ENCODE data around the gene BOK.

- no peak for TF ChIP-seq CTCF (conservative IDR thresholded peaks at IDR 0.05; ENCODE audit: low read depth, low read length)
- no peak for TF ChIP-seq POLR2A (IDR thresholded peaks at IDR 0.05; ENCODE audit: low read depth, low read length)
- TF ChIP-seq RFX5 (IDR thresholded peaks at IDR 0.05; ENCODE audit: low read depth, low read length) = no peak
- TF ChIP-seq CEBPB (IDR thresholded peaks at IDR 0.05; ENCODE audit: low read depth, low read length) = no peak
- no peak for TF ChIP-seq MXI1 (IDR thresholded peaks at IDR 0.05; ENCODE audit: borderline replicate concordance, low read depth, low read length)
- TF ChIP-seq MAZ (IDR thresholded peaks at IDR 0.05; ENCODE audit: borderline replicate concordance, low read depth, low read length) = no peak
- no peak for TF ChIP-seq CHD1 (IDR thresholded peaks at IDR 0.05; ENCODE audit: low read depth, low read length)
- no peak for TF ChIP-seq RCOR1 (IDR thresholded peaks at IDR 0.05; ENCODE audit: insufficient replicate concordance, low read length)
- no peak for TF ChIP-seq RAD21 (IDR thresholded peaks at IDR 0.05; ENCODE audit: low read length)
- no peak for TF ChIP-seq ELK1 (IDR thresholded peaks at IDR 0.05; ENCODE audit: borderline replicate concordance, low read depth, low read length)
- no peak for TF ChIP-seq BHLHE40 (IDR thresholded peaks at IDR 0.05; ENCODE audit: low read depth, low read length)
- TF ChIP-seq SMC3 (IDR thresholded peaks at IDR 0.05; ENCODE audit: low read depth, low read length) = no peak
Observed at GRCh38 chr2:241555711-241556110, 2.8 kb upstream of the BOK start.
